HG03575 (cell line): Measurements from ENCODE around the gene KLF17.

Experiments
- ATAC-seq: cut with Tn5 transposase; IDR thresholded peaks from one replicate; pipeline ENCODE4 v1.9.1; 2021; ENCODE audit not compliant: unreplicated experiment, insufficient number of reproducible peaks, low FRiP score; ENCODE audit errors: extremely low read depth

Gene KLF17

GRCh38 chr1:44144962-44145756 lies 26.5 kb downstream of the KLF17 start:
- ATAC-seq = no peak

GRCh38 chr1:44146536-44147361 lies 28.1 kb downstream of the KLF17 start:
- no peak for ATAC-seq

GRCh38 chr1:44147582-44147981 lies 29.0 kb downstream of the KLF17 start:
- ATAC-seq = no peak

- no peak for ATAC-seq
Measured at GRCh38 chr1:44151332-44151731, 32.7 kb downstream of the KLF17 start.

- no peak for ATAC-seq
Measured at GRCh38 chr1:44151808-44152207, 33.2 kb downstream of the KLF17 start.

- ATAC-seq = no peak
Measured at GRCh38 chr1:44152692-44153091, 34.1 kb downstream of the KLF17 start.

GRCh38 chr1:44154049-44154448 lies 35.4 kb downstream of the KLF17 start:
- no peak for ATAC-seq

- no peak for ATAC-seq
Measured at GRCh38 chr1:44157903-44158302, 39.3 kb downstream of the KLF17 start.

- ATAC-seq = no peak
Measured at GRCh38 chr1:44158871-44159270, 40.2 kb downstream of the KLF17 start.

- no peak for ATAC-seq
Measured at GRCh38 chr1:44161546-44161945, 42.9 kb downstream of the KLF17 start.

GRCh38 chr1:44168520-44169098 lies 50.0 kb downstream of the KLF17 start:
- no peak for ATAC-seq

- ATAC-seq = no peak
Measured at GRCh38 chr1:44170281-44170823, 51.7 kb downstream of the KLF17 start.

GRCh38 chr1:44174630-44175029 lies 56.0 kb downstream of the KLF17 start:
- ATAC-seq = no peak
